H9 (cell line): ENCODE data around the gene C1orf198. TPM values are rescaled to one million over a fixed set of nuclear protein-coding genes. Genes with fewer than 3 reads are reported as not detected.

Experiments used
- DNase-seq: peaks from one replicate; pipeline ENCODE4 v3.0.0-alpha.2; 2017
- H2AFZ ChIP-seq: one replicate; pipeline ENCODE4 v1.6.1; 2013; ENCODE audit warnings: mild to moderate bottlenecking, low read length, control low read depth, moderate library complexity
- H2AK5ac ChIP-seq: 2 replicates; pipeline ENCODE4 v1.6.1; 2013; ENCODE audit warnings: low read length, control low read depth, mixed read lengths; ENCODE audit not compliant: insufficient read length
- H2BK120ac ChIP-seq: one replicate; pipeline ENCODE4 v1.6.1; 2013; ENCODE audit warnings: low read depth, mild to moderate bottlenecking, low read length, control low read depth, inconsistent platforms; ENCODE audit not compliant: poor library complexity, severe bottlenecking
- H2BK12ac ChIP-seq: 2 replicates; pipeline ENCODE4 v1.6.1; 2013; ENCODE audit warnings: low read length, control low read depth, mixed read lengths, low read depth; ENCODE audit not compliant: insufficient read length
- H2BK15ac ChIP-seq: 2 replicates; pipeline ENCODE4 v1.6.1; 2013; ENCODE audit warnings: low read depth, low read length, control low read depth
- H2BK20ac ChIP-seq: one replicate; pipeline ENCODE4 v1.6.1; 2013; ENCODE audit warnings: low read depth, mild to moderate bottlenecking, low read length, control low read depth, inconsistent platforms; ENCODE audit not compliant: poor library complexity, severe bottlenecking
- H2BK5ac ChIP-seq: 2 replicates; pipeline ENCODE4 v1.6.1; 2013; ENCODE audit warnings: low read length, control low read depth, mixed read lengths; ENCODE audit not compliant: insufficient read length
- H3K14ac ChIP-seq: 2 replicates; pipeline ENCODE4 v1.6.1; 2013; ENCODE audit warnings: low read length, control low read depth; ENCODE audit not compliant: insufficient read depth
- H3K18ac ChIP-seq: 2 replicates; pipeline ENCODE4 v1.6.1; 2013; ENCODE audit warnings: low read depth, mild to moderate bottlenecking, mixed read lengths, low read length, control low read depth; ENCODE audit not compliant: insufficient read length
- H3K23ac ChIP-seq: 2 replicates; pipeline ENCODE4 v1.6.1; 2013; ENCODE audit warnings: low read length, control low read depth, mixed read lengths, low read depth; ENCODE audit not compliant: insufficient read length
- H3K23me2 ChIP-seq: 2 replicates; pipeline ENCODE4 v1.6.1; 2013; ENCODE audit warnings: low read depth, mild to moderate bottlenecking, mixed read lengths, low read length, control low read depth; ENCODE audit not compliant: insufficient read length, poor library complexity, severe bottlenecking
- H3K27ac ChIP-seq: 2 replicates; pipeline ENCODE4 v1.5.1; 2013; ENCODE audit warnings: low read length, control low read depth, mixed read lengths, low read depth; ENCODE audit not compliant: insufficient read length
- H3K27me3 ChIP-seq: 2 replicates; pipeline ENCODE4 v1.6.1; 2013; ENCODE audit warnings: low read length, control low read depth, inconsistent platforms; ENCODE audit not compliant: insufficient read depth
- H3K4ac ChIP-seq: 2 replicates; pipeline ENCODE4 v1.6.1; 2013; ENCODE audit warnings: low read depth, mild to moderate bottlenecking, control low read depth, inconsistent platforms, low read length, moderate library complexity
- H3K4me1 ChIP-seq: 2 replicates; pipeline ENCODE4 v1.6.1; 2013; ENCODE audit warnings: low read length, control low read depth, inconsistent platforms; ENCODE audit not compliant: insufficient read depth
- H3K4me2 ChIP-seq: 2 replicates; pipeline ENCODE4 v1.6.1; 2013; ENCODE audit warnings: low read length, control low read depth, mixed read lengths; ENCODE audit not compliant: insufficient read length, insufficient read depth
- H3K56ac ChIP-seq: 2 replicates; pipeline ENCODE4 v1.6.1; 2013; ENCODE audit warnings: low read depth, mild to moderate bottlenecking, mixed read lengths, low read length, control low read depth; ENCODE audit not compliant: insufficient read length
- H3K79me1 ChIP-seq: 2 replicates; pipeline ENCODE4 v1.6.1; 2013; ENCODE audit warnings: low read depth, mild to moderate bottlenecking, moderate library complexity, low read length, control low read depth, inconsistent platforms; ENCODE audit not compliant: insufficient read depth, poor library complexity, severe bottlenecking
- H3K79me2 ChIP-seq: 2 replicates; pipeline ENCODE4 v1.6.1; 2013; ENCODE audit warnings: low read length, control low read depth, inconsistent platforms; ENCODE audit not compliant: insufficient read depth
- H3K9ac ChIP-seq: 2 replicates; pipeline ENCODE4 v1.6.1; 2013; ENCODE audit warnings: low read length, control low read depth, mixed read lengths; ENCODE audit not compliant: insufficient read length; ENCODE audit errors: extremely low read depth
- H3K9me3 ChIP-seq: one replicate; pipeline ENCODE4 v1.6.1; 2013; ENCODE audit warnings: low read depth, low read length, inconsistent platforms; ENCODE audit not compliant: control insufficient read depth
- H3T11ph ChIP-seq: one replicate; pipeline ENCODE4 v1.6.1; 2013; ENCODE audit warnings: mild to moderate bottlenecking, low read length, control low read depth, inconsistent platforms
- H4K20me1 ChIP-seq: one replicate; pipeline ENCODE4 v1.6.1; 2013; ENCODE audit not compliant: control insufficient read depth, insufficient read length, insufficient read depth
- H4K5ac ChIP-seq: 2 replicates; pipeline ENCODE4 v1.6.1; 2013; ENCODE audit warnings: low read depth, mild to moderate bottlenecking, mixed read lengths, low read length, control low read depth; ENCODE audit not compliant: insufficient read length
- H4K8ac ChIP-seq: replicated peaks from 2 replicates; pipeline ENCODE4 v1.6.1; 2013; ENCODE audit warnings: low read length, control low read depth, mixed read lengths, low read depth; ENCODE audit not compliant: insufficient read length
- H4K91ac ChIP-seq: 2 replicates; pipeline ENCODE4 v1.6.1; 2013; ENCODE audit warnings: low read depth, mild to moderate bottlenecking, moderate library complexity, mixed read lengths, low read length, control low read depth; ENCODE audit not compliant: insufficient read length
- H3K27ac Mint-ChIP-seq, 3 experiments: 2 replicates in 2 of 3; 3 replicates in 1 of 3; pipeline ENCODE4 v1.8.0; 2020 to 2021; ENCODE audit warnings: mixed read lengths in 3 of 3, mild to moderate bottlenecking in 1 of 3, moderate library complexity in 1 of 3
- H3K27me3 Mint-ChIP-seq: 2 replicates; pipeline ENCODE4 v1.8.0; 2021; ENCODE audit warnings: low read depth, mild to moderate bottlenecking, moderate library complexity, mixed read lengths
- H3K36me3 Mint-ChIP-seq, 3 experiments: 2 replicates in 2 of 3; 3 replicates in 1 of 3; pipeline ENCODE4 v1.8.0; 2020 to 2021; ENCODE audit warnings: low read depth in 3 of 3, mixed read lengths in 3 of 3; ENCODE audit not compliant: insufficient read depth in 1 of 3
- H3K4me1 Mint-ChIP-seq, 2 experiments: 2 replicates each; pipeline ENCODE4 v1.8.0; 2020; ENCODE audit warnings: mixed read lengths in 2 of 2
- H3K4me3 Mint-ChIP-seq, 2 experiments: 2 replicates in 1 of 2; 3 replicates in 1 of 2; pipeline ENCODE4 v1.8.0; 2020 to 2021; ENCODE audit warnings: mild to moderate bottlenecking in 2 of 2, mixed read lengths in 2 of 2, moderate library complexity in 1 of 2
- H3K9me3 Mint-ChIP-seq, 2 experiments: 2 replicates in 1 of 2; 3 replicates in 1 of 2; pipeline ENCODE4 v1.8.0; 2020; ENCODE audit warnings: mild to moderate bottlenecking in 2 of 2, mixed read lengths in 2 of 2, moderate library complexity in 1 of 2
- WGBS: extraction: QIAGEN DNeasy Blood & Tissue Kit; methylation state at CpG from one replicate; pipeline ENCODE4 v1.1.7; 2013; ENCODE audit warnings: missing lambda C conversion rate, low lambda C conversion rate, mixed read lengths; ENCODE audit not compliant: insufficient read length; ENCODE audit errors: extremely low coverage; 5-methylcytosine and 5-hydroxymethylcytosine counted together
- total RNA-seq: library from RNA; stranded (reverse); gene quantifications from 2 replicates; pipeline ENCODE4 v1.2.1, GENCODE V29; 2021
- TF ChIP-seq, protein P1 (sequence below): fragments of 200-600 bp; sonication (generic); conservative IDR thresholded peaks from 3 replicates; pipeline ENCODE4 v1.8.0; 2021; ENCODE audit warnings: antibody characterized with exemption, mild to moderate bottlenecking

The C1orf198 gene
- total RNA-seq, 1 experiment from 2014 or later = 28.9 TPM

DNA sequence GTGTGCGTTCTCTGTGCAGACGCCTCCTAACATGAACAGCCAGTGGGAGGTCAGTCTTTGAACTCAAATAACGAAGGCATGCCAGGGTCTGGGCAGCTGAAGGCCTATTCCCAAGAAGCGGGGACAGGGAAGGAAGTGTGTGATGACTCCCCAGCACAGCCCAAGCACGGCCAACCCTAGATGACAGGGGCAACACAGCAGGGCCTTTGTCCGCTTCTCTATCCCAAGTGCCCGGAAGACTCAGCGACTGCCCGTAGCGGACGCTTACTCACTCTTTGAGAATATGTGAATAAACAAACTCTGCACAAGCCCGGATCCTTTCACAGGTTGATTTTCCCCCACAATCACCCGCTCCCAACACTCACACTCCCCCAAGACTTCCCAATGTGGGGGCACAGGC, 11.2 kb downstream of the C1orf198 start:
- Histone ChIP-seq H3K23me2 (peaks cover 3% of the 10 kb centered on the region), H3K79me2 (no peaks in the 10 kb centered on the region), H4K5ac (no peak overlapping the region), H3T11ph (no peak overlapping the region), H3K14ac (no peak overlapping the region), H3K4me2 (no peak overlapping the region), H3K79me1 (no peaks in the 10 kb centered on the region), H3K27ac (no peak overlapping the region), H3K4me1 (no peaks in the 10 kb centered on the region), H3K4ac (no peak overlapping the region), H3K18ac (no peak overlapping the region), H2AFZ (no peak overlapping the region), H4K8ac (no peak overlapping the region), H3K9me3 (no peaks in the 10 kb centered on the region), H4K91ac (no peak overlapping the region), H2BK120ac (no peak overlapping the region), H2BK15ac (no peak overlapping the region), H2BK20ac (no peak overlapping the region), H2BK12ac (no peak overlapping the region), H3K23ac (no peak overlapping the region), H3K56ac (no peak overlapping the region), H4K20me1 (no peaks in the 10 kb centered on the region), H2BK5ac (no peak overlapping the region), H2AK5ac (no peak overlapping the region), H3K27me3 (no peaks in the 10 kb centered on the region), H3K9ac (no peak overlapping the region)
- TF ChIP-seq, protein P1, sequence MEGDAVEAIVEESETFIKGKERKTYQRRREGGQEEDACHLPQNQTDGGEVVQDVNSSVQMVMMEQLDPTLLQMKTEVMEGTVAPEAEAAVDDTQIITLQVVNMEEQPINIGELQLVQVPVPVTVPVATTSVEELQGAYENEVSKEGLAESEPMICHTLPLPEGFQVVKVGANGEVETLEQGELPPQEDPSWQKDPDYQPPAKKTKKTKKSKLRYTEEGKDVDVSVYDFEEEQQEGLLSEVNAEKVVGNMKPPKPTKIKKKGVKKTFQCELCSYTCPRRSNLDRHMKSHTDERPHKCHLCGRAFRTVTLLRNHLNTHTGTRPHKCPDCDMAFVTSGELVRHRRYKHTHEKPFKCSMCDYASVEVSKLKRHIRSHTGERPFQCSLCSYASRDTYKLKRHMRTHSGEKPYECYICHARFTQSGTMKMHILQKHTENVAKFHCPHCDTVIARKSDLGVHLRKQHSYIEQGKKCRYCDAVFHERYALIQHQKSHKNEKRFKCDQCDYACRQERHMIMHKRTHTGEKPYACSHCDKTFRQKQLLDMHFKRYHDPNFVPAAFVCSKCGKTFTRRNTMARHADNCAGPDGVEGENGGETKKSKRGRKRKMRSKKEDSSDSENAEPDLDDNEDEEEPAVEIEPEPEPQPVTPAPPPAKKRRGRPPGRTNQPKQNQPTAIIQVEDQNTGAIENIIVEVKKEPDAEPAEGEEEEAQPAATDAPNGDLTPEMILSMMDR = no peak
- Mint-ChIP-seq H3K36me3 (peaks cover 34 to 37% (median 36%) of the 10 kb centered on the region in 3 experiments), H3K27me3 (no peaks in the 10 kb centered on the region), H3K4me3 (no peak overlapping the region), H3K4me1 (peaks cover 33 to 39% of the 10 kb centered on the region in 2 experiments), H3K27ac (peak overlapping the region in 1 of 3 experiments; percentile 11; a peak in 1 of 7 replicates), H3K9me3 (peaks cover 0 to 3% of the 10 kb centered on the region in 2 experiments; a peak in 1 of 5 replicates)
- no peak for DNase-seq
- no CpG with 5 or more reads among the region's 13 CpGs for WGBS
